Fibroblast of peridontal ligament (primary cell): ENCODE data around the gene MRPL22.
"Not testable (repeated sequence)": the region's sequence is repeated elsewhere in the genome, so short reads cannot be mapped to it uniquely, and the experiment has no call there.

Experiments
- DNase-seq: peaks from one replicate; pipeline ENCODE4 v3.0.0-alpha.2; 2010; ENCODE audit errors: extremely low read depth

The MRPL22 gene

DNA sequence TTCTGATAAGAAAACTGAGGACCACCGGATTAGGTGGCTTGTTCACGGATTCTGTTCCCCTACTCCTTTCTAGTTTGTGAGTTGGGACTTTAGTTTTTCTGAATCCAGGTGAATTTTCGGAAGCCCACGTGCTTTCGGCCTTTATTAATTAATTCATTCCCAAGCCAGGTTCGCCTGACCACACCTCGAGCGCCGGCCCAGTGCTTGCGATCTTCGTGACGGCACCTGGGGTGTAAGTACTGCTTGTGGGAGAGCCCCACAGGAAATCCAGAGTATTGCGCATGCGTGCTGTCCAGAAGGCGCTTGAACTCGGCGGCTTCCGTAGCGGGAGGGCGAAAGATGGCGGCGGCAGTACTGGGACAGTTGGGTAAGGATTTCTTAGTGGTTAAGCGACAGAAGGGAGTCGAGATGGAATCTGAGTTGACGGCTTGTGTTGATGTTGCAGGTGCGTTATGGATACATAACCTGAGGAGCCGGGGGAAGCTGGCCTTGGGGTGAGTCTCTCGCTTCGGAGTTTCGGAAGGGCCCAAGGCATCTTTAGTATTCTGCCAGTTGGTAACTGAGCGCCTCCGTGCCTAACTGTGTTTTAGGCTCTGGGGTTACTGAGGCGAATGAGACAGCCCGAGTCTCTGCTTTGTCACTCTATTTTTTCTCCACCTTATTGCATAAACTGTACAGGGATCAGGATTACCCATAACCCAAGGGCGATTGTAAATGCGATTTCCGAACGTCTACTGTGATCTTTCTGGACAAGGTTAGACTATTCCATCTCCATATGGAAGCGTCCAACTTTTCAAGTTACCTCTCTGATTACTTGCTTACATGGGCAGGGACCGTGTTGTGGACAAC lies at the start of gene MRPL22:
TSS of gene MRPL22 (plus strand) at position 302 of the 849 bp plus-strand sequence. CDS start at position 340, 38 bp downstream.
- DNase-seq = peak; percentile 93

DNA sequence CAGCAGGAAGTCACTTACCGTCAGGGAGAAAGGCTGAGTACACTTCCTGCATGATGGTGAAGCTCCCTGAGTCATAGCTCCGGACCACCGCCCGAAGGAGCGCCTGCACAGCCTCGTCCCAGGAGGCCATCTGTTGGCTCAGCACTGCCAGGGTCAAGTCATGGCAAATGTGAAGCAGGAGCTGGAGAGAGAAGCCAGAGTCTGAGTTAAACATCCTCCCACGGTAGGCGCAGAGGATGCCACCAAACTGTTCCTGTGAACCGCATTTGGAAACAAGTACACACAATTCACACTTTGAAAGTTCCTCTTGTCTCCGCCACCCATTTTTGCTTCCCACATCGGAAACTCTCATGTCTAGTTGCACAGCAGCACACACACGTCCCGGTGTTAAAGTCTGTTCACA lies 48.5 kb upstream of the MRPL22 start:
- no peak for DNase-seq

GRCh38 chr5:154893381-154893780 lies 47.5 kb upstream of the MRPL22 start:
- no peak for DNase-seq

GRCh38 chr5:154895606-154896561 lies 45.0 kb upstream of the MRPL22 start:
- no peak for DNase-seq

GRCh38 chr5:154896562-154897165 lies 44.2 kb upstream of the MRPL22 start:
- DNase-seq = no peak

DNA sequence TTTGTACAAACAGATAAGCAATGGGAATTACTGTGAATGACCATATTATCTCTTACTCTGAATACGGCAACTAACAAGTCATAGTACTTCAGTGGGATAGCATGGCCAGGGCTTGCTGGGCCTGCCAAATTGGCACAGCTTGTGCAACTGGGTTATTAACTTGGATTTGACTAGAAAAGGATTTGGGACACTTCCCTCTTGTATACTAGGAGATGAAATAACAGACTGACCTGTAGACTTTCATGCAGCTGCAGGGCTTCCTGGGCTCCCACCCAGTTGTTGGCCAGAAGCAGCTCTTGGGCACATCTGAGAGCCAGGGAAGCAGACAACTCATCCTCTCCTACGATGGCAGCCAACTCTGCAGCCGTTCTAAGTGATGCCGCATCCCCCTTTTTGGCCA lies 42.7 kb upstream of the MRPL22 start:
- no peak for DNase-seq

GRCh38 chr5:154899151-154899816 lies 41.6 kb upstream of the MRPL22 start:
- peak; percentile 23 for DNase-seq

DNA sequence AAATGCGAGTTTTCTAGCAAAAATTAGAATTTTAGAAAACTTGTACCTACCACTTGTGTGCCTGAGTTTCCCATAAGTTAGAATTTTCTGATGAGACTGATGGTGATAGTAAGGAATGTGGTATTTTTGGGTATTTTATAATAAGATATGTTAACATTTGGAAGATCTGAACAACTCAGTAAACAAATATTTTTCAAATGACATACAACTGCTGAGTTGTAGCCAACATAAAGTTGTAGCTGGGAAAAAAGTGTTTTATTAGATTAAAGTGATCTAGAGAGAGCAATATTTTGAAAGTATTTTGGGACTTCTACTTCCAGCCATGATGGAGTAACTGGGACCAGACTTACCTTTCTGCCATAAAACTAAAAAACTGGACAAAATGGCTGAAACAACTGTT lies 40.8 kb upstream of the MRPL22 start:
- no peak for DNase-seq

GRCh38 chr5:154901276-154901675 lies 39.6 kb upstream of the MRPL22 start:
- peak; percentile 36 for DNase-seq

DNA sequence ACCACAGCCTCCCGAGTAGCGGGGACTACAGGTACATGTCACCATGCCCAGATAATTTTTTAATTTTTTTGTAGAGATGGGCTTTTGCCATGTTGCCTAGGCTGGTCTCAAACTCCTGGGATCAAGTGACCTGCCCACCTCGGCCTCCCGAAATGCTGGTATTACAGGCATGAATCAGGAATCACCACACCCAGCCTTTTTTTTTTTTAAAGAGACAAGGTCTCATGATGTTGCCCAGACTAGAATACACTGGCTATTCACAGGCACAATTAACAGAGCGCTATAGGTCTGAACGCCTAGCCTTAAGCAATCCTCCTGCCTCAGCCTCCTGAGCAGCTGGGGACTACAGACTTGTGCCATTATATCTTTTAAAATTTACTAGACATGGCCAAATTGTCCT lies 39.0 kb upstream of the MRPL22 start:
- DNase-seq = no peak

- not testable (repeated sequence) for DNase-seq
Measured at GRCh38 chr5:154905601-154906000, 35.3 kb upstream of the MRPL22 start.

DNA sequence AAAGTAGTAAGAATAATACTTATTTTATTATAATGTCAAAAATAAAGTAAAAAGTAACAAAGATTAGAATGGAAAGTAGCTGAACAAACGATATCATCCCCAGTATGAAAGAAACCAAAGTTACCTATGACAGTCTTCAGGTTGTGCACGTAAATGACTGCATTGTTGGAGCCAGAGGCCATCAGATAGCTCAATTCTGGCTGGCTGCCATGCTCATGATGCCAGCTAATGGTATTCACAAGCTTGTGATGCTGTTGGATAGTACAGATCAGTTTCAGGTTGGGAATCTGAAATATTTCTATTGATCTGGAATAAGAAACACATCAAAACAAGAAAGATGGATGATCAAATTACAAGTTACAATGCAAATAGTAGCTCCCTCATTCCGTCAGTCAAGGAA lies 24.0 kb upstream of the MRPL22 start:
- DNase-seq = no peak

- no peak for DNase-seq
Measured at GRCh38 chr5:154917757-154918156, 23.1 kb upstream of the MRPL22 start.

DNA sequence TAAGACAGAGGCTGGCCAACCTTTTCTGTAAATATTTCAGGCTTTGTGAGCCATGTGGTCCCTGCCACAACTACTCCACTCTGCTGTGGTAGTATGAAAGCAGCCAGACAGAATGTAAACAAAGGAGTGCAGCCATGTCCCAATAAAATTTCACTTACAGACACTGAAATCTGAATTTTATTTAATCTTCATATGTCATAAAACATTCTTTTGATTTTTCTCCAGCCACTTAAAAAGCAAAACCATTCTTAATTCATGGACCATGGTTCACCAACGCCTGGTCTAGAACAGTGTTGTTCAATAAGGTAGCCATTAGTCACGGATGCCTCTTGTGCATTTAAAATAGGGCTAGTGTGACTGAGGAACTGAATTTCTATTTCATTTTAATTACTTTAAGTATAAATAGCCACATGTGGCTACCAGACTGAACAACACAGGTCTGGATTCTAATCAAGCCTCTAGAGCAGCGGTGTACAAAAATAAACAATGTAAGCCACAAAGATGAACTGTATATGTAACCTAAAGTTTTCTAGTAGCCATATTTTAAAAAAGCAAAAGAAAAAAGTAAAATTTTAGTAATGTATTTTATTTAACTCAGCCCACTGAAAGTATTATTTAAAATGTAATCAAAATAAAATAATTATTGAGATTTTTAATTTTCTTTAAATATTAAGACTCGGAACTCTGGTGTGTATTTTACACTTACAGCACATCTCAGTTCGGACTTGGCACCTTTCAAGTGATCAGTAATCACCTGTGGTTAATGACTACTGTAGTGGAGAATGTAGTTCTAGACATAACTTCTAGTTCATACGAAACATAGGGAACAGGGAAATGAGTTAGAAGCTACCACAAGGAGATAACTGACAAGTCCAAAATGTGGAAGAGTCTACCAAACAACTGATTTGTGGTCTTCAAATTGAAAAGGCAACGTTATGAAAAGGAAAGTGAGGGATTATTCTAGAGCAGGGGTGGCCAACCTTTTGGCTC lies 17.1 kb upstream of the MRPL22 start:
- peak; percentile 35 for DNase-seq

- no peak for DNase-seq
Measured at GRCh38 chr5:154933537-154933936, 7.3 kb upstream of the MRPL22 start.

- DNase-seq = no peak
Measured at GRCh38 chr5:154934881-154935280, 6.0 kb upstream of the MRPL22 start.

GRCh38 chr5:154937186-154937717 lies 3.6 kb upstream of the MRPL22 start:
- DNase-seq = peak; percentile 17

DNA sequence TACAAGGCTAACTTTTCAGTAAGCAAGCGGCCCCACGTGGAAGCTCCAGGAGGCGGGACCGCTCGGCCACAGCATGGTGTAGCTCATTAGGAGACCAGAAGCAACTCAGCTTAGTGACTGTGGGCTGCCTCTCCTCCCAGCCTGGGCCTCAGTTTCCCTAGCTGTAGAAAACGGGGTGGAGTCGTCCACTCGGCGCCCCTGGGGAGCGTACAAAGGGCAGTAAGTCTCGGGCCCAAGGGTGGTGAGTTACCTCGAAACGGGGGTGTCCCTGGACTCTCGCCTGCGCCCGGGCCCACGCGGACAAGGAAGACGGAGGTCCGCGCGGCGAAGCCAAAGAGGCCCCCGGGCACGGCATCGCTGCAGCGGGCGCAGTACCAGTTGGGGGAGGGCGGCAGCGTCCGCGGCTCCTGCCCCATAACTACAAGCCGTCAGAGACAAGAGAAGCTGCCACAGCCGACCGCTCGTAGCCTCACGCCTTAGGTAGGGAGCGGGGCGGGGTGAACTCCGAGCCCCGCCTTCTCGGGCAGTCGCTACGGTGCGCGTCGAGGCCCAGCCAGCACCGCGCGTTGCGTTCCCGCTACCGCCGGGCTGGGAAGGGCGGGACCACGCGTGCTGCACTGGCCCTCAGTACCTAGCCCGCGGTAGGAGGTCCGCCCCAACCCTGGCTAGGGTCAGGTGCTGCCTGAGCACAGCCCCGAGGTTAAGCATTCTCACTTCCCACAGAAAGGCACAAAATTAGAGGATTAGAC lies 3.0 kb upstream of the MRPL22 start, which contains the start of gene GEMIN5:
TSS of gene GEMIN5 (minus strand) at position 494 of the 749 bp plus-strand sequence. CDS start at position 416, 78 bp downstream.
- peak; percentile 72 for DNase-seq

GRCh38 chr5:154939387-154939786 lies 1.5 kb upstream of the MRPL22 start:
- DNase-seq = not testable (repeated sequence)
